Peyer's patch (tissue), 4 donors: Measurements from ENCODE around the gene ZNF326. TPM values are rescaled to one million over a fixed set of nuclear protein-coding genes. Genes with fewer than 3 reads are reported as not detected.

Experiments
- DNase-seq, 3 donors: peaks; one replicate each; pipeline ENCODE4 v3.0.0-alpha.2; 2017 to 2019
- H3K27ac ChIP-seq, 4 donors: fragments of 200-600 bp; sonication (generic); one replicate each; pipeline ENCODE4 v1.5.1; 2016 to 2019
- H3K27me3 ChIP-seq, 2 donors: fragments of 200-600 bp; sonication (generic); one replicate each; pipeline ENCODE4 v1.5.1; 2019
- H3K36me3 ChIP-seq, 3 donors: fragments of 200-600 bp; sonication (generic); one replicate each; pipeline ENCODE4 v1.5.1; 2016 to 2019
- H3K4me1 ChIP-seq, 4 donors: fragments of 200-600 bp; sonication (generic); one replicate each; pipeline ENCODE4 v1.5.1; 2016 to 2019
- H3K4me3 ChIP-seq, 4 donors: fragments of 200-600 bp; sonication (generic); 1 replicate in 3 of 4; 2 replicates in 1 of 4; pipeline ENCODE4 v1.5.1; 2016 to 2019; ENCODE audit warnings: mild to moderate bottlenecking in 1 of 4
- H3K9me3 ChIP-seq, 4 donors: fragments of 200-600 bp; sonication (generic); one replicate each; pipeline ENCODE4 v1.5.1; 2016 to 2019; ENCODE audit warnings: mild to moderate bottlenecking in 1 of 4
- CTCF ChIP-seq, 6 experiments: fragments of 450-650 bp in 4 of 6; fragments of 200-600 bp in 2 of 6; sonication (generic) in 1 of 6; IDR thresholded peaks; one replicate each; pipeline ENCODE4 v1.5.1; 2017 to 2019; ENCODE audit warnings: antibody characterized with exemption in 6 of 6, mild to moderate bottlenecking in 3 of 6, moderate library complexity in 1 of 6
- POLR2A ChIP-seq, 2 donors: fragments of 450-650 bp; IDR thresholded peaks; one replicate each; pipeline ENCODE4 v1.5.1; 2017; ENCODE audit warnings: antibody characterized with exemption in 2 of 2, mild to moderate bottlenecking in 2 of 2, moderate library complexity in 2 of 2
- total RNA-seq, 4 donors: library from RNA; depleted of rRNA; stranded (reverse); fragments of >200 nt; gene quantifications; one replicate each; pipeline ENCODE4 v1.1.0, GENCODE V29; 2016

ZNF326 gene
- total RNA-seq, 4 donors from 2014 or later = 22.3 to 49.9 (median 47.1) TPM

- H3K9me3 ChIP-seq = no peaks in the 10 kb centered on the region
- H3K4me3 ChIP-seq = no peak overlapping the region
- no peak overlapping the region for H3K27ac ChIP-seq
- TF ChIP-seq CTCF (IDR thresholded peaks at IDR 0.05) (no peak), POLR2A (IDR thresholded peaks at IDR 0.05) (no peak)
- H3K27me3 ChIP-seq = no peaks in the 10 kb centered on the region
- DNase-seq = no peak
- no peaks in the 10 kb centered on the region for H3K36me3 ChIP-seq
- no peaks in the 10 kb centered on the region for H3K4me1 ChIP-seq
Observed at GRCh38 chr1:89949991-89950624, 44.8 kb upstream of the ZNF326 start.

- Histone ChIP-seq H3K27me3 (no peaks in the 10 kb centered on the region), H3K4me1 (no peaks in the 10 kb centered on the region), H3K27ac (no peak overlapping the region), H3K9me3 (no peaks in the 10 kb centered on the region), H3K36me3 (no peaks in the 10 kb centered on the region), H3K4me3 (no peak overlapping the region)
- no peak for TF ChIP-seq POLR2A (IDR thresholded peaks at IDR 0.05)
- TF ChIP-seq CTCF (IDR thresholded peaks at IDR 0.05) = no peak
- DNase-seq = no peak
Observed at GRCh38 chr1:89950703-89951102, 44.2 kb upstream of the ZNF326 start.

DNA sequence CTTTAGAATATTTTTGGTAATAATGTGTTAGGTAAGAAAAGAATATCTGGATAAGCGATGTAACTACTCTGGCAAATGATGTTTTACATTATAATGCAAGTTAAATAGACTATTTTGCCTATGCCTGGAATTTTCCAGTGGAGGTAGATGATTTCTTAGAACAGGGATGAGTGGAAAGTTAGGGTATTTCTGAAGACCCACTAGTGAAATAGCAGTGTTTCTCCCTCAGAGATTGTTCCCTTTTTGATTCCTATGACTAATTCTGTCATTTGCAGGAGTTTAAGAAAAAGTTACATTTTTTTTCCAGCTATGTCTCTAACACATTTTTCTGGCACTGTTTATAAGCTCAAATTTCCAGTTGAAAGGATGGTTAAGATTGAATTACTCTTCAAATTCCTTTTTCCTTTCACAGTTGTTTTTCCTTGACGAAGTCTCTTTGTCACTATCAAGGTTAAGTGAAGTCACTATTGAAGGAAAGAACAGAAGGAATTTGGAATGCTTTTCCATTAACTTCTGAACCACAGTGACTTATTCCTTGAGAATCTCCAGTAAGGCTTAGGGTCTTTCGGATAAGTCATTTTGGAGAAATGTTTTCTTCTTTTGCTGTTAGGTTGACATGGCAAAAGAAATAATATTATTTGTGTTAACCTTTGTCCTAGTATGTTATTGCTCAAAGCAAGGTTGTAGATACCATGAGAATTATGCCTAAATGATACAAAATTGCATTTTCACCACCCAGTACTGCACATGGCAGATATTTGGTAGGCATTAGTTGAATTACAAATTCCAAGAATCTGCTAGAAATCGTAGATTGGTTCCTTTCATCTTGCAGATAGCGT is 42.9 kb upstream of the ZNF326 start:
- no peak for DNase-seq
- Histone ChIP-seq H3K9me3 (no peaks in the 10 kb centered on the region), H3K4me1 (no peaks in the 10 kb centered on the region), H3K27ac (no peak overlapping the region), H3K27me3 (no peaks in the 10 kb centered on the region), H3K4me3 (no peak overlapping the region), H3K36me3 (no peaks in the 10 kb centered on the region)
- TF ChIP-seq CTCF (IDR thresholded peaks at IDR 0.05) (no peak), POLR2A (IDR thresholded peaks at IDR 0.05) (no peak)

- H3K9me3 ChIP-seq = no peaks in the 10 kb centered on the region
- no peak for TF ChIP-seq POLR2A (IDR thresholded peaks at IDR 0.05)
- no peak for TF ChIP-seq CTCF (IDR thresholded peaks at IDR 0.05)
- DNase-seq = no peak
- no peaks in the 10 kb centered on the region for H3K27me3 ChIP-seq
- H3K4me1 ChIP-seq = no peaks in the 10 kb centered on the region
- H3K4me3 ChIP-seq = no peak overlapping the region
- no peaks in the 10 kb centered on the region for H3K36me3 ChIP-seq
- H3K27ac ChIP-seq = peak overlapping the region in 1 of 4 donors; percentile 22
Observed at GRCh38 chr1:89952605-89953130, 42.2 kb upstream of the ZNF326 start.

- peak in 1 of 3 donors; percentile 79 for DNase-seq
- no peaks in the 10 kb centered on the region for H3K9me3 ChIP-seq
- no peaks in the 10 kb centered on the region for H3K4me1 ChIP-seq
- peak overlapping the region in 1 of 4 donors; percentile 22 for H3K27ac ChIP-seq
- no peaks in the 10 kb centered on the region for H3K27me3 ChIP-seq
- H3K36me3 ChIP-seq = no peaks in the 10 kb centered on the region
- no peak overlapping the region for H3K4me3 ChIP-seq
- TF ChIP-seq CTCF (IDR thresholded peaks at IDR 0.05) (peak in 2 of 6 experiments; percentile 36 to 50), POLR2A (IDR thresholded peaks at IDR 0.05) (no peak)
Observed at GRCh38 chr1:89953131-89953626, 41.7 kb upstream of the ZNF326 start.
